Mucosa of gallbladder (tissue), 1 donor: ENCODE results near the gene EFCAB3. TPM values are rescaled to one million over a fixed set of nuclear protein-coding genes. Genes with fewer than 3 reads are reported as not detected.
"Not testable (repeated sequence)": the region's sequence is repeated elsewhere in the genome, so short reads cannot be mapped to it uniquely, and the experiment has no call there.

ENCODE experiments used
- DNase-seq: peaks from one replicate; pipeline ENCODE4 v3.0.0-alpha.2; 2020; ENCODE audit warnings: low spot score
- total RNA-seq: library from RNA; stranded (reverse); gene quantifications from one replicate; pipeline ENCODE4 v1.2.1, GENCODE V29; 2021
- donor health status: DM: no; HTN: no; CAD: no.

Gene EFCAB3
- total RNA-seq: not detected

GRCh38 chr17:62380253-62380652 is at the start of gene EFCAB3:
TSS of gene EFCAB3 (plus strand) at chr17:62380553. CDS start at chr17:62382980, 2,427 bp downstream.
- DNase-seq: no peak

- DNase-seq: no peak
Observed at GRCh38 chr17:62336527-62336926, 43.8 kb upstream of the EFCAB3 start.

GRCh38 chr17:62343764-62344270 is 36.5 kb upstream of the EFCAB3 start:
- no peak for DNase-seq

GRCh38 chr17:62351176-62351575 is 29.2 kb upstream of the EFCAB3 start:
- DNase-seq: no peak

- DNase-seq: no peak
Observed at GRCh38 chr17:62366191-62366590, 14.2 kb upstream of the EFCAB3 start.

GRCh38 chr17:62381561-62381960 is 1.2 kb downstream of the EFCAB3 start:
- no peak for DNase-seq

GRCh38 chr17:62388856-62389255 is 8.5 kb downstream of the EFCAB3 start:
- DNase-seq: no peak

- no peak for DNase-seq
Observed at GRCh38 chr17:62392908-62393307, 12.6 kb downstream of the EFCAB3 start.

- DNase-seq: no peak
Observed at GRCh38 chr17:62398891-62399290, 18.5 kb downstream of the EFCAB3 start.

- DNase-seq: no peak
Observed at GRCh38 chr17:62405451-62405850, 25.1 kb downstream of the EFCAB3 start.

GRCh38 chr17:62413090-62413489 is 32.7 kb downstream of the EFCAB3 start:
- DNase-seq: not testable (repeated sequence)

GRCh38 chr17:62423647-62424461 is 43.5 kb downstream of the EFCAB3 start, which contains the start of gene METTL2A:
TSS of gene METTL2A (plus strand) at chr17:62423897. CDS start at chr17:62423903, 6 bp downstream.
- peak; percentile 87 for DNase-seq

- DNase-seq: not testable (repeated sequence)
Observed at GRCh38 chr17:62426214-62426613, 45.9 kb downstream of the EFCAB3 start.

GRCh38 chr17:62435251-62435650 is 54.9 kb downstream of the EFCAB3 start:
- DNase-seq: not testable (repeated sequence)

GRCh38 chr17:62441181-62441580 is 60.8 kb downstream of the EFCAB3 start:
- not testable (repeated sequence) for DNase-seq

GRCh38 chr17:62444063-62444462 is 63.7 kb downstream of the EFCAB3 start:
- no peak for DNase-seq

- DNase-seq: not testable (repeated sequence)
Observed at GRCh38 chr17:62445791-62446190, 65.4 kb downstream of the EFCAB3 start.

GRCh38 chr17:62452195-62452594 is 71.8 kb downstream of the EFCAB3 start:
- DNase-seq: not testable (repeated sequence)

GRCh38 chr17:62453041-62453440 is 72.7 kb downstream of the EFCAB3 start:
- DNase-seq: not testable (repeated sequence)

- not testable (repeated sequence) for DNase-seq
Observed at GRCh38 chr17:62453656-62454055, 73.3 kb downstream of the EFCAB3 start.

GRCh38 chr17:62454111-62454510 is 73.8 kb downstream of the EFCAB3 start:
- DNase-seq: not testable (repeated sequence)

GRCh38 chr17:62456016-62456415 is 75.7 kb downstream of the EFCAB3 start:
- DNase-seq: no peak

- DNase-seq: not testable (repeated sequence)
Observed at GRCh38 chr17:62458483-62458882, 78.1 kb downstream of the EFCAB3 start.
